ENCODE results near the gene SLC13A3.

SLC13A3 gene

DNA sequence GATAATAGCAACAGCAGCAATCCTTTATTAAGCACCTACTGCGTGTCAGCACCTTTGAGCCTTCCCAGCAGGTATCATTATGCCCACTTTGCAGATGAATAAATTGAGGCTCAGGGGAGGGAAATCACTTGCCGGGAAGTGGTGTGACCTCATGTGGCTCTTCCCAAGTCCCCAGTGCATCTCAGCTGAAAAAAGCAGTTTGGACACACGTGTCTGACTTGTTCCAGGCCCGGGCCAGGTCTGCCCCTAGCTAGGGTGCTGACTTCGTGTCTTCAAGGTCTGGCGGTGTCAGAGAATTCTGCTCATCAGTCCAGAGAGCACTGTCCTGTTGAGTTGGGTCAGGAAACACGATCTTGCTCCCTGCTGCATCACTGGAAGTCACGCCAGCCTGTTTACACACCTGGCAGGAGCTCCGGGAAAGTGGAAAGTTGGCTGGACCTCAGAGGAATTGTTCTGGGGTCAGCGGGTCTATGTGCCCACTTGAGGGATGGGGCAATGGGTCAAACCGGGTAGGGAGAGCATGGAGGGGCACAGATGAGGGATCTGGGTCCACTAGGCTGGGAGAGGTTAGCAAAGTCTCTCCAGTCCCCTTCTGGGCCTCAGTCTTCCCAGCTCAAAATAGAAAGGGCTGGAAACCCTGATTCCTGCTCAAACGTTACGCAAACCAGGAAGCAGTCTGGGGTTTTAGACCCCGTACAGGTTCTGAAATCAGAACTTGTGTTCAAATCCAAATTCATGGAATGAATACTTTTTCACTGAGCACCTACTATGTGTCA, 10.5 kb downstream of the SLC13A3 start:
- H3K9me3 ChIP-seq (ENCODE audit: insufficient read depth, low read depth, low read length), result no peaks in the 10 kb centered on the region
- no peaks in the 10 kb centered on the region for H3K9me2 ChIP-seq (replicated peaks; ENCODE audit: low read depth, low read length)
- no peaks in the 10 kb centered on the region for H3K27me3 ChIP-seq (ENCODE audit: insufficient read depth, low read length, poor library complexity, severe bottlenecking)
- no peak overlapping the region for H3K4me2 ChIP-seq (ENCODE audit: low read depth, low read length, poor library complexity, severe bottlenecking)
- H4K20me1 ChIP-seq (ENCODE audit: insufficient read depth, low read length, poor library complexity, severe bottlenecking), result no peaks in the 10 kb centered on the region
- no peak overlapping the region for H3K4me3 ChIP-seq (ENCODE audit: low read length, poor library complexity, severe bottlenecking)
- no peaks in the 10 kb centered on the region for H3K79me2 ChIP-seq (ENCODE audit: insufficient read depth, low read length)
- no peak overlapping the region for H2AFZ ChIP-seq (ENCODE audit: low read length)
- no peaks in the 10 kb centered on the region for H3F3A ChIP-seq (ENCODE audit: low read depth)
- H3K36me3 ChIP-seq (ENCODE audit: insufficient read depth, low read length), result no peaks in the 10 kb centered on the region
- no peak overlapping the region for H3K9ac ChIP-seq (ENCODE audit: low read depth, low read length, poor library complexity, severe bottlenecking)
- no peak for TF ChIP-seq CTCF (conservative IDR thresholded peaks at IDR 0.05; ENCODE audit: low read length)
- no peak for TF ChIP-seq EZH2phosphoT487 (IDR thresholded peaks at IDR 0.05; ENCODE audit: borderline replicate concordance)
- H3K4me1 ChIP-seq (ENCODE audit: insufficient read depth, low read length, poor library complexity, severe bottlenecking), result peaks cover 3% of the 10 kb centered on the region

DNA sequence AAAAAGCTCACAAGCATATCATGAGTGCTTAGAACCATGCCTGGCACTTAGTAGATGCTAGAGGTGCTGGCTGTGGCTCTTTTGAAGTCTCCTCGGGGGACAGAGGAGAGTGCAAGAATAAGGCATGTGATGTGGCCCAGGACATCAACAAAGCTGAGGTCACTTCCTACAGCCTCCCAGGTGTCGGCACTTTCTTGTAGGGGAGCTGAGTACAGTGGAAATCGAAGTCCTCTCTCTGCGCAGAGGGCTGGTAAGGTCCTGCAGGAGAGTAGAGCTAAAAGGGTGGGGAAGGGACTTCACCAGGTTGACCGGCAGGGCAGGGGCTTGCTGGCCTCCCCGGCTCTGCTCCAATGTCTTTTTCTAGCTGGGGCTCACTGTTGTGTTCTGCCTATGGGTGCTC, 11.2 kb downstream of the SLC13A3 start:
- Histone ChIP-seq H3F3A (ENCODE audit: low read depth) (no peaks in the 10 kb centered on the region), H3K4me3 (ENCODE audit: low read length, poor library complexity, severe bottlenecking) (no peak overlapping the region), H3K36me3 (ENCODE audit: insufficient read depth, low read length) (no peaks in the 10 kb centered on the region), H3K79me2 (ENCODE audit: insufficient read depth, low read length) (no peaks in the 10 kb centered on the region), H3K4me1 (ENCODE audit: insufficient read depth, low read length, poor library complexity, severe bottlenecking) (peaks cover 3% of the 10 kb centered on the region), H3K27me3 (ENCODE audit: insufficient read depth, low read length, poor library complexity, severe bottlenecking) (no peaks in the 10 kb centered on the region), H3K9me2 (replicated peaks; ENCODE audit: low read depth, low read length) (no peaks in the 10 kb centered on the region), H3K4me2 (ENCODE audit: low read depth, low read length, poor library complexity, severe bottlenecking) (no peak overlapping the region), H2AFZ (ENCODE audit: low read length) (no peak overlapping the region), H3K9me3 (ENCODE audit: insufficient read depth, low read depth, low read length) (no peaks in the 10 kb centered on the region), H4K20me1 (ENCODE audit: insufficient read depth, low read length, poor library complexity, severe bottlenecking) (no peaks in the 10 kb centered on the region), H3K9ac (ENCODE audit: low read depth, low read length, poor library complexity, severe bottlenecking) (no peak overlapping the region)
- TF ChIP-seq EZH2phosphoT487 (IDR thresholded peaks at IDR 0.05; ENCODE audit: borderline replicate concordance) (no peak), CTCF (conservative IDR thresholded peaks at IDR 0.05; ENCODE audit: low read length) (no peak)

DNA sequence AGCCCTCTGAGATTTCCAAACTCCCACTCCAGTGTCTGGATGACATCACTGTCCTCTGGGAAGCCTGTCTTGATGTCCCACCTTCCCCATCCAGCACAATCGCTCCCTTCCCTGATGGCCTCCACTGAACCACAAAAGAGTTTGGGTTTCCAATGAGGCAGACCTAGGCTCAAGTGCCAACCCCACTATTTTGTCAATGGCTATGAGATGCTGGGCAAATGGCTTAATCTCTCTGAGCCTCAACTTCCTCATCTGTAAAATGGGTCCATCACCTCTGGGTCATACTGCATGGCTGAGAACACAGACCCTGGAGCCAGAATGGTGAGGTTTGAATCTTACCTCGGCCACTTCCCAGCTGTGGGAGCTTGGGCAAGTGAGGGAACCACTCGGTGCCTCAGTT, 11.7 kb downstream of the SLC13A3 start:
- Histone ChIP-seq H3F3A (ENCODE audit: low read depth) (no peaks in the 10 kb centered on the region), H3K4me3 (ENCODE audit: low read length, poor library complexity, severe bottlenecking) (no peak overlapping the region), H3K9ac (ENCODE audit: low read depth, low read length, poor library complexity, severe bottlenecking) (no peak overlapping the region), H3K4me2 (ENCODE audit: low read depth, low read length, poor library complexity, severe bottlenecking) (no peak overlapping the region), H3K9me2 (replicated peaks; ENCODE audit: low read depth, low read length) (no peaks in the 10 kb centered on the region), H4K20me1 (ENCODE audit: insufficient read depth, low read length, poor library complexity, severe bottlenecking) (no peaks in the 10 kb centered on the region), H3K79me2 (ENCODE audit: insufficient read depth, low read length) (no peaks in the 10 kb centered on the region), H3K36me3 (ENCODE audit: insufficient read depth, low read length) (no peaks in the 10 kb centered on the region), H2AFZ (ENCODE audit: low read length) (no peak overlapping the region), H3K4me1 (ENCODE audit: insufficient read depth, low read length, poor library complexity, severe bottlenecking) (peaks cover 3% of the 10 kb centered on the region), H3K27me3 (ENCODE audit: insufficient read depth, low read length, poor library complexity, severe bottlenecking) (no peaks in the 10 kb centered on the region), H3K9me3 (ENCODE audit: insufficient read depth, low read depth, low read length) (no peaks in the 10 kb centered on the region)
- TF ChIP-seq EZH2phosphoT487 (IDR thresholded peaks at IDR 0.05; ENCODE audit: borderline replicate concordance) (no peak), CTCF (conservative IDR thresholded peaks at IDR 0.05; ENCODE audit: low read length) (no peak)
